NCI-H69 (cell line): ENCODE measurements around the gene TIGAR.

Experiments
- DNase-seq: peaks from one replicate; lab custom pipeline; 2025; lab: John Stamatoyannopoulos, UW

TIGAR gene

GRCh38 chr12:4307593-4308333, 13.2 kb upstream of the TIGAR start:
- peak; percentile 94 for DNase-seq

- no peak for DNase-seq
Measured at GRCh38 chr12:4308334-4308950, 12.6 kb upstream of the TIGAR start.

DNA sequence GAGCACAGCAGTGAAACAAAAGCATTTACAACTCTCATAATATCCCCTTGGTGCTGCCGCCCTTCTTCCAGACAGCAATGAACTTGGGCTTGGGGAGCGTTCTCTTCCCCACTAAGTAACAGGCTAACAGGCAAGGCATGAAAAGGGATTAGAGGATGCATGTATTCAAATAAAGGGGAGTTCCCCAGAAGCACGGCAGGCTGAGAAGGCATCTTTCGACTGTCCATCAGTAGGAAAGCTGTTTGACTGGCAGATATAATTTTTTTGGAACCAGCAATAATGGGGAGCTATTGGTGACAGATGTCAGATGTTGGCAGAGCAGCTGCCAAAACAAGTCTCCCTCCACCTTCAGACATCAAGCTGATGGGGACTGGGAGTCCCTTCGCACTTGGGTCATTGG, 9.2 kb upstream of the TIGAR start:
- no peak for DNase-seq

DNA sequence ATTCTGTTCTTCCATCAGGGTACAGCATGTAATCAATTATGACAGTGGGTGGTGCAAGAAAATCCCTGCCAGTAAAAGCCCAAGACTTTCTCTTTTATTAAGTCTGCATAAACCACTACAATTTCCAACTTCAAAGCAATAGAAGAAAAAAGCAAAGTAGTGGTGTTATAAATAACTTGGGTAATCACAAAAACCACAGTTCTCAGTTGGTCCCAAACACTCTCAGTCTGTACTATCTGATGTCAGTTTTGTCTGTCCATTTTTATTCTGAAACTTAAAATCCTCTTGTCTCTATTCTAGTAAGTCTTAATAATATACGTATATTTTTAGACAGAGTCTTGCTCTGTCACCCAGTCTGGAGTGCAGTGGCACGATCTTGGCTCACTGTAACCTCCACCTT, 8.8 kb upstream of the TIGAR start:
- DNase-seq: no peak

- DNase-seq: peak; percentile 64
Measured at GRCh38 chr12:4320497-4320852, 538 bp upstream of the TIGAR start.

- no peak for DNase-seq
Measured at GRCh38 chr12:4322726-4323125, 1.7 kb downstream of the TIGAR start.

GRCh38 chr12:4323396-4323795, 2.4 kb downstream of the TIGAR start:
- DNase-seq: no peak

GRCh38 chr12:4324366-4324765, 3.4 kb downstream of the TIGAR start:
- DNase-seq: no peak

DNA sequence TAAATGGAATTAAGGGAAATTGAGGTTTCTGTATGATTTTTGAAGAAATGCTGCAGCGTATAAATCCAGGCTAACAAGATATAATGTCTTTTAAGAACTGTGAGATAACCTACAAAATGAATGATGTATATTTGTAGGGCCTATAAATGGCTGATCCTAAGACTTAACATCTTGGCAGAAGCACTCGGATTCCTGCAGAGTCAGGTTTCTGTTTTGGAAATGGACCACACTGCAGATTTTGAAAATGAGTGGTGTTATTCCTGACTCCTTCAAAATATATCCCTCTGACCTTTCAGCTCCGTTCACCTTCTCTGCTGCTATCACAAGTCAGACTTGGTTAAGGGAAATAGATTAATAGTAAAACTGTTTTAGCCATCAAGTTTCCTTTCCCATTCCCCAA, 5.0 kb downstream of the TIGAR start:
- no peak for DNase-seq

GRCh38 chr12:4327293-4327692, 6.3 kb downstream of the TIGAR start:
- DNase-seq: no peak

DNA sequence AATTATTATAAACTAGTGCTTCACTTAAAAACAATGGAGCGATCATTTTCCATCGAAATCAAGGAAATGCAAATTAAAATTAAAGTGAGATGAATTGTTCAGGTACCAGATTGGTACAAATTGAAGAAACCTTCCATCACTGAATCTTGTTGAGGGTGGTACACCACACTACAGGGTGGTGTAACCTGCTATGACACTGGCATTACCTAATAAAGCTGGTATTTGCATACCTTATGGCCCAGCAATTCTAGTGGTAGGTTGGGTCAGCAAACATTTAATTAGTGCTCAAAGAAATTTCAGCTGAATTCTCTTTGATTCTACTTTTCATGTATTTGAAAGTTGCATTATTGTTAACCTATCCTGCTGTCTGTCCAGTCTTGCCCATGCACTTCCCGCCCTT, 9.2 kb downstream of the TIGAR start:
- DNase-seq: no peak

DNA sequence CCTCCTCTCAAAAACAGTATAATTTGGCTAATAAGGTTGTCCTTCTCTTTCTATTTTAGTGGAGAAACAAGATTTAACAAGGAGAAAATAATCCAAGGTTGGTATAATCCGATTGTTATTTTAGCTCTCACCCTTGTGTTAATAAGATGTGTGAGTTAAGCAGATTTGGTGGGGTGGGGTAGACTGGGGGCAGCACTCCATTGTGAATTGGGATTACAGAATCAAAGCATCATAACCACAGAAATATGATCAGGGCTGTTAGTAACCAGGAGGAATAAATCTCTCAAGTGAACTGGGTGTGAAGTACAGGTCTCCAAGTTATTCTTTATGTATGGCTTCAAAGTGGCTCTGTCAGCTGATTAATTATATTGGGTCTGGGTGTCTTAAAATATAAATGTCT, 10.2 kb downstream of the TIGAR start:
- no peak for DNase-seq

DNA sequence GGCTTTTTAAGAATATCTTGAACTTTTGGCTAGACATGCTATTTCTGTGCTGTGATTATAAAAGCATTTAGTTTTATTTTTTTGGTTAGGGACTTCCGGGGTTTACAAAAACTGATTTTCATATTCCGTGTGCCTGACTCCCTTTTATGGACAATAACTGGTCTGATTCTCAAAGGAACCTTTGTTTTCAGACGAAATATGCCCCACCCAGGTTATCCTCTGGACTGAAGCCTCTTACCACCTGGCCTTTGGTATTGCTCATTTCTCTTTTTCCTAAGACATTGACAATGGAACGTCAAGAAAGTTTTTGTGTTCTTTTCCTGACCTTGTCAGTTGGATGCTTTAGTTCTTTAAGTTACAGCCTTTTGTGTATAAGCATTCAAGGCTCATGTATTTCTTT, 10.8 kb downstream of the TIGAR start:
- no peak for DNase-seq

- peak; percentile 5 for DNase-seq
Measured at GRCh38 chr12:4346931-4347330, 25.9 kb downstream of the TIGAR start.

DNA sequence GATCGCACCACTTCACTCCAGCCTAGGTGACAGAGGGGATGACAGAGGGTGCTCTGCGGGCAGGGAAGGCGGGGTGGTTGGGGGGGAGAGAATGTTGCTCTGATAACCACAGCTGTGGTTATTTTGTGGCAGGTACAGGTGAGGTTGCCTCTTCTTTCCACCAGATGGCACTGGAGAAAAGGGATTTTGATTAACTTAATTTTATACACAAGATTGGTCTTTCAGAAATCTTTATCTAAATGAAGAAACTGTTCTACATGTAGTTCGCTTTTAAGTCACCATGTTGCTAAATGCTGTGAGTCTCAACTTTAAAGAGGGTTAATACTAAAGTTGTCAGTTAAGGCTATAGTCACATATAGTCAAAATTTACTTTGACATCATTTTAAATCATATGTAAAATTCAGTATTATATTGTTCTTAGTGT, 32.8 kb downstream of the TIGAR start:
- peak; percentile 47 for DNase-seq

- DNase-seq: no peak
Measured at GRCh38 chr12:4355156-4356040, 34.4 kb downstream of the TIGAR start.

DNA sequence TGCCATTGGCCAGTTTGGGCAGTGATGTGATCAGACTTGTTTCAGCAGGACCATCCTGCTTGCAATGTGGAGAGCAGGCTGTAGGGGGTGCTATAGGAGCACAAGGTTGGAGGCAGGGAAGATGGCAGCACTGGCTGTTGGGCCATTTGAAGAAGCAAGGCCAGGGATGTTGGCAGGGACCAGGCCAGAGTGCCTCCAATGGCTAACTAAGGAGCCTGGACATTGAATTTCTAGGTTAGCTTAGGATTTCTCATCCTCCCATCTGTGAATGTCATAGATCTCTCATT, 35.0 kb downstream of the TIGAR start:
- peak; percentile 75 for DNase-seq

GRCh38 chr12:4366090-4366489, 45.1 kb downstream of the TIGAR start:
- no peak for DNase-seq

- DNase-seq: no peak
Measured at GRCh38 chr12:4369548-4369947, 48.5 kb downstream of the TIGAR start.

DNA sequence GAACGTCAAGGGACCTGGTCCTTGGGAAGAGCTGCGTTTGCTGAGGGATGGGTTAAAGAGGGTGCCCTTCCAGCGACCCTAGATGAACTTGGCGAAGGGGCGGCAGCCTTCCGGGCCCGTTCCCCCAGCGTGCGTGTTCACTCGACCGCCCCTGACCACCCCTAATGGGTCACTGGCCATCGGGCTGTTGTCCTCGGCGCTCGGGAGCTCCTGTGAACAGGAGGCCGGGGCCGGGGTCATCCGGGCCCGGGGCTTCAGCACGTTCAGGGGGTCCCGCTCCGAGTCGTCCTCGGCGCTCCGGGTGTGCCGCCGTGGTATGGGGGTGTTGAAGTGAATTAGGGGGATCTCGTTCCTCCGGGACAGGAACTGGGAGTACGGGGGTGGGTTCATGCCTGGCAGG, 49.3 kb downstream of the TIGAR start:
- DNase-seq: no peak

DNA sequence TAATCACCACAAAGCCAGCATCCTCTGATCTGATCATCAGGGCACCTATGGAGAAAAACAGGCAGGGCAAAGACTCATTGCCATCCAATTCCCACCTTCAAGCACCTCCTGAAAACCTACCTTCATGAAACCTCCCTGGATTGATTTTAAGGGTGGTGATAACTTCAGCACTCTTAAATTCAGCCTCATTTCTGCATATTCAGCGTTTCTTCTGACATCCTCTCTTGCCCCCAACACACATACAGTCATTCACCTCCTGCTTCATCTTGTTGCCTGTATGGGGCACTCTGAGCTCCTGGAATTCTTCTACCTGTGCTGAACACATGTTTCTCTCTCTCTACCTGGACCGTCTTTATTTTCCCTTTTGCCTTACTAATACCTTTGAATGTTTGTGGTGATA, 51.6 kb downstream of the TIGAR start:
- no peak for DNase-seq

GRCh38 chr12:4375449-4375848, 54.4 kb downstream of the TIGAR start:
- DNase-seq: no peak

GRCh38 chr12:4378772-4379171, 57.8 kb downstream of the TIGAR start:
- no peak for DNase-seq
